ENCODE results near the gene CD1D. TPM values are rescaled to one million over a fixed set of nuclear protein-coding genes. Genes with fewer than 3 reads are reported as not detected.
A peak's percentile ranks its signal among the peaks of the same experiment; 100 is the strongest.

CD1D gene
- total RNA-seq, 2 experiments from 2014 or later, result 3.3 to 5.7 TPM

GRCh38 chr1:158203693-158204457 lies 23.2 kb downstream of the CD1D start:
- POLR2A ChIA-PET, result interaction anchor here (0.6 to 1.7 kb wide), 6 partner anchors 14 to 166 kb away, joined by 3 to 10 read pairs (median 4); no protein-coding TSS in a partner anchor
- no TSS peak for BruUV-seq (replicated peaks)

GRCh38 chr1:158204458-158204827 lies 23.7 kb downstream of the CD1D start:
- TF ChIP-seq EZH2phosphoT487 (IDR thresholded peaks at IDR 0.05; ENCODE audit: borderline replicate concordance, low read depth, low read length) (no peak), CTCF (conservative IDR thresholded peaks at IDR 0.05; ENCODE audit: low read length) (no peak)
- H3K79me2 ChIP-seq (ENCODE audit: insufficient read depth, low read depth, low read length), result no peaks in the 10 kb centered on the region
- BruUV-seq (replicated peaks), result no TSS peak
- ChIA-PET CTCF (ENCODE audit: unreplicated experiment) (interaction anchor here (0.6 to 1.8 kb wide), 5 partner anchors 42 to 292 kb away, joined by 3 to 13 read pairs (median 3); no protein-coding TSS in a partner anchor), POLR2A (interaction anchor here (0.6 to 1.7 kb wide), 6 partner anchors 15 to 166 kb away, joined by 3 to 10 read pairs (median 4); no protein-coding TSS in a partner anchor)
- H2AFZ ChIP-seq (ENCODE audit: low read length), result no peak overlapping the region
- H3K9me3 ChIP-seq (ENCODE audit: low read length), result peaks cover 6% of the 10 kb centered on the region; the same call in 1 of the 2 replicates
- H3K4me3 ChIP-seq (ENCODE audit: low read depth, low read length, poor library complexity, severe bottlenecking), result no peak overlapping the region
- intact Hi-C loops (cut with micrococcal nuclease; ENCODE audit: unreplicated experiment), result loop anchor here (1.0 to 10.0 kb wide), 2 partner anchors 125 to 290 kb away; no protein-coding TSS in a partner anchor
- H3K9me2 ChIP-seq (ENCODE audit: insufficient read depth, low read length), result no peaks in the 10 kb centered on the region
- no peak overlapping the region for H3K27ac ChIP-seq (ENCODE audit: low read depth, low read length, poor library complexity, severe bottlenecking)
- H3K4me1 ChIP-seq (ENCODE audit: insufficient read depth, low read length, poor library complexity, severe bottlenecking), result peaks cover 6% of the 10 kb centered on the region
- DNase-seq (ENCODE audit: low spot score), result no peak
- no peaks in the 10 kb centered on the region for H3K36me3 ChIP-seq (ENCODE audit: insufficient read depth, low read length)
- no peaks in the 10 kb centered on the region for H4K20me1 ChIP-seq (ENCODE audit: insufficient read depth, low read length)
- H3K4me2 ChIP-seq (ENCODE audit: low read length), result no peak overlapping the region

More at GRCh38 chr1:158203693-158204457, 23.2 kb downstream of the CD1D start:
- H3K9me2 ChIP-seq (ENCODE audit: insufficient read depth, low read length), result no peaks in the 10 kb centered on the region
- peaks cover 6% of the 10 kb centered on the region for H3K4me1 ChIP-seq (ENCODE audit: insufficient read depth, low read length, poor library complexity, severe bottlenecking)
- no peaks in the 10 kb centered on the region for H3K79me2 ChIP-seq (ENCODE audit: insufficient read depth, low read depth, low read length)
- H2AFZ ChIP-seq (ENCODE audit: low read length), result peak overlapping the region; percentile 85; the same call in 1 of the 2 replicates
- TF ChIP-seq CTCF (conservative IDR thresholded peaks at IDR 0.05; ENCODE audit: low read length), result peak; percentile 98
- TF ChIP-seq EZH2phosphoT487 (IDR thresholded peaks at IDR 0.05; ENCODE audit: borderline replicate concordance, low read depth, low read length), result no peak
- H3K4me3 ChIP-seq (ENCODE audit: low read depth, low read length, poor library complexity, severe bottlenecking), result no peak overlapping the region
- CTCF ChIA-PET (ENCODE audit: unreplicated experiment), result interaction anchor here (0.6 to 1.8 kb wide), 6 partner anchors 41 to 292 kb away, joined by 3 to 13 read pairs (median 3); no protein-coding TSS in a partner anchor
- intact Hi-C loops (cut with micrococcal nuclease; ENCODE audit: unreplicated experiment), result loop anchor here (1.0 to 10.0 kb wide), 3 partner anchors 23 to 291 kb away; partner anchors contain the start of gene CD1D
- H3K9me3 ChIP-seq (ENCODE audit: low read length), result peaks cover 6% of the 10 kb centered on the region; the same call in 1 of the 2 replicates
- peak overlapping the region; percentile 31 for H3K4me2 ChIP-seq (ENCODE audit: low read length)
- H3K27ac ChIP-seq (ENCODE audit: low read depth, low read length, poor library complexity, severe bottlenecking), result no peak overlapping the region
- H4K20me1 ChIP-seq (ENCODE audit: insufficient read depth, low read length), result no peaks in the 10 kb centered on the region
- no peaks in the 10 kb centered on the region for H3K36me3 ChIP-seq (ENCODE audit: insufficient read depth, low read length)
- DNase-seq (ENCODE audit: low spot score), result peak; percentile 75
